Karpas-422 (cell line): ENCODE results near the gene CSRP1. TPM values are rescaled to one million over a fixed set of nuclear protein-coding genes. Genes with fewer than 3 reads are reported as not detected.

Experiments
- DNase-seq: peaks from one replicate; pipeline ENCODE4 v3.0.0-alpha.2; 2015
- H2AFZ ChIP-seq: fragments of 200-600 bp; sonication (generic); 2 replicates; pipeline ENCODE4 v1.6.1; 2014; ENCODE audit warnings: antibody characterized with exemption, low read length, mixed read lengths
- H3K27ac ChIP-seq: fragments of 200-600 bp; sonication (generic); 2 replicates; pipeline ENCODE4 v1.5.1; 2014; ENCODE audit warnings: mild to moderate bottlenecking, low read length, moderate library complexity
- H3K27me3 ChIP-seq: fragments of 200-600 bp; sonication (generic); 2 replicates; pipeline ENCODE4 v1.6.1; 2014; ENCODE audit warnings: low read length, mixed read lengths
- H3K36me3 ChIP-seq: fragments of 200-600 bp; sonication (generic); 2 replicates; pipeline ENCODE4 v1.6.1; 2014; ENCODE audit warnings: low read length, mixed read lengths; ENCODE audit not compliant: insufficient read depth
- H3K4me1 ChIP-seq: fragments of 200-600 bp; sonication (generic); 2 replicates; pipeline ENCODE4 v1.6.1; 2014; ENCODE audit warnings: mild to moderate bottlenecking, low read length, mixed read lengths
- H3K4me2 ChIP-seq: fragments of 200-600 bp; sonication (generic); 2 replicates; pipeline ENCODE4 v1.6.1; 2014; ENCODE audit warnings: low read length, low read depth, mild to moderate bottlenecking; ENCODE audit not compliant: poor library complexity, severe bottlenecking
- H3K4me3 ChIP-seq: fragments of 200-600 bp; sonication (generic); 2 replicates; pipeline ENCODE4 v1.5.1; 2014; ENCODE audit warnings: mild to moderate bottlenecking, antibody characterized with exemption, low read length, mixed read lengths
- H3K79me2 ChIP-seq: fragments of 200-600 bp; sonication (generic); 2 replicates; pipeline ENCODE4 v1.6.1; 2014; ENCODE audit warnings: mild to moderate bottlenecking, low read length, mixed read lengths
- H3K9ac ChIP-seq: fragments of 200-600 bp; sonication (generic); 2 replicates; pipeline ENCODE4 v1.6.0; 2014; ENCODE audit warnings: low read length
- H3K9me2 ChIP-seq: fragments of 200-600 bp; sonication (generic), shearing (Covaris generic); replicated peaks from 2 replicates; pipeline ENCODE4 v1.6.0; 2014; ENCODE audit warnings: mild to moderate bottlenecking, low read length, moderate library complexity; ENCODE audit not compliant: insufficient read depth
- H3K9me3 ChIP-seq: fragments of 300-700, 200-600 bp; sonication (generic); 2 replicates; pipeline ENCODE4 v1.6.1; 2014; ENCODE audit warnings: low read length, mixed read lengths
- H4K20me1 ChIP-seq: fragments of 200-600 bp; sonication (generic); 2 replicates; pipeline ENCODE4 v1.6.1; 2014; ENCODE audit warnings: mild to moderate bottlenecking, antibody characterized with exemption, low read length, low read depth; ENCODE audit not compliant: insufficient read depth
- total RNA-seq: library from RNA; depleted of rRNA; stranded (reverse); fragments of >200 nt; shearing (Covaris generic); gene quantifications from 2 replicates; pipeline ENCODE4 v1.2.3, GENCODE V29; 2014; ENCODE audit warnings: low replicate concordance

The CSRP1 gene
- total RNA-seq, 1 experiment from 2014 or later: 39.8 TPM

DNA sequence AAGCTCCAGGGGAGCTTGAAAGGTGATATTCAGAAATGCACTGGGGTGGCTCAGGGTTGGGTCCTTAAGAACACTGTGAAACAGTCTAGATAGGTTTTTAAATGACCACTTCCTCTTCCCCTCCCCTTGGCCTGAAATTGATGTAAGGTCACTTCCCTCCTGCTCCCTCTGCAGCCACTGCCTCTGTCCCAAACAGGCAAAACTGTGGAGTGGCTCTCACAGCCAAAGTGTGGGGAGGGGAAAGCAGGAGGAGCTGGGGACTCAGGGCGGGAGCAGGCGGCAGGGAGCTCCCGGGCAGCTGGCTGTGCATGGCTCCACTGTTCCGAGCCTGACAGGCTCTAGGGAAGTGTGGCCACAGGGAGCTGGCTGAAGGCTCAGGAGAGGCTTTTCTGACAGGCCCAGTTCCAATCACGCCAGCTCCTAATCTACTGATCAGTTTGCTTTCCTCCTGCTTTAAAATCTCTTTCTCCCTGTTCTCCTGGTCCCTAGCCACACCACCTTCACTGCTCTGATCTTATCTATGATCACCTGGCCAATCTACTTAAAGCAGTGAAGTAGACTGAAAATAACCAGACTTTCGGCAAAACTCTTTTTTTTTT is 5.1 kb upstream of the CSRP1 start:
- peak; percentile 64 for DNase-seq
- no peak overlapping the region for H3K4me3 ChIP-seq
- no peak overlapping the region for H2AFZ ChIP-seq

DNA sequence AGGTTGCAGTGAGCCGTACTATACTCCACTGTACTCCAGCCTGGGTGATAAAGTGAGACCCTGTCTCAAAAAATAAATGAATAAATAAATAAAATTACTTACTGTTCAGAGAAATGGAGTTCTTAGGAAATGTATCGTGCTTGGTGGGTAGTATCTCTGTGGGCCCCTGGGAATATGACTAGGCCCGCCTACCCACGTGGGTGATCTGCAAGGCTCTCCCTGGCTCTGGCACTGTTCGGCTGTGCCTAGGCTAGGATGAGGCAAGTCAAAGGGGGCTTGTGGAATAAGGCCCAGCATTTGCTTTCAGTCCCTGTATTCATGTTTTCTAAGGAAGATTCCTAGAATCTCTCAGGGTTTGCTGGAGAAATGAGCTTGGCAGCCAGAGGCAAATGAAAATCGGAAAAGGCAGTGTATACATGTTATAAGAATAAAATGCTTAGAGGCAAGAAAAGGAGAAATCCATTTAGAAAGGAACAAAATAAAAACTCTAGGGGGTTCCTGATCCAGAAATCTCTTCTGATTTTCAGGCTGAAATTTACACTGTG is 4.5 kb upstream of the CSRP1 start:
- Histone ChIP-seq H3K27me3 (no peaks in the 10 kb centered on the region), H3K4me3 (no peak overlapping the region), H3K27ac (no peak overlapping the region), H4K20me1 (no peaks in the 10 kb centered on the region), H3K9ac (peak overlapping the region; percentile 24; the same call in 1 of the 2 replicates), H2AFZ (no peak overlapping the region), H3K4me1 (peaks cover 51% of the 10 kb centered on the region), H3K36me3 (no peaks in the 10 kb centered on the region), H3K79me2 (peaks cover 1% of the 10 kb centered on the region), H3K9me3 (no peaks in the 10 kb centered on the region), H3K4me2 (peak overlapping the region; percentile 33), H3K9me2 (no peaks in the 10 kb centered on the region)
- peak; percentile 47 for DNase-seq

More for the DNA sequence above, 5.1 kb upstream of the CSRP1 start:
- Histone ChIP-seq H3K36me3 (no peaks in the 10 kb centered on the region), H3K79me2 (no peaks in the 10 kb centered on the region), H3K27ac (no peak overlapping the region), H3K4me1 (peaks cover 50% of the 10 kb centered on the region), H3K27me3 (no peaks in the 10 kb centered on the region), H4K20me1 (no peaks in the 10 kb centered on the region), H3K9me3 (no peaks in the 10 kb centered on the region), H3K9me2 (no peaks in the 10 kb centered on the region), H3K9ac (peak overlapping the region; percentile 24; the same call in 1 of the 2 replicates), H3K4me2 (peak overlapping the region; percentile 33)

DNA sequence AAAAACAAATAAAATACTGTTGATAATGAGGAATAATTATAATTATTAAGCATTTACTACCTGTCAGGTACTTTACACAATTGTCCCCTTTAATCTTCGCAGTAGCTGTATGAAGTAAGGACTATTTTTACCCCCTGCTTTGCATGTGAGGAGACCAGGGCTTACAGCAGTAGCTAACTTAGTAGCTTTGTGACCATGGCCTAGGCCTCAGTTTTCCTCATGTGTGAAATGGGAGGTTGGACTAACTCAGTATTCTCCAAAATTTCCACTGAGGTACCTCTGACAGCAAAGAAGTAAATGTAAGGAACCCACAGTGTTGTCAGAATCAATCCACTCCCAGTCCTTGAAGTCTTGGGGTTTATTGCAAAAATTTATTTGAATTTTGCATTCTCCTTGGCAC is 3.8 kb upstream of the CSRP1 start:
- peak; percentile 73 for DNase-seq
- Histone ChIP-seq H3K4me1 (peaks cover 58% of the 10 kb centered on the region), H3K9me2 (no peaks in the 10 kb centered on the region), H4K20me1 (no peaks in the 10 kb centered on the region; the same call in 1 of the 2 replicates), H3K27me3 (no peaks in the 10 kb centered on the region), H3K27ac (no peak overlapping the region), H3K4me2 (peak overlapping the region; percentile 33), H3K79me2 (peaks cover 9% of the 10 kb centered on the region), H3K9me3 (no peaks in the 10 kb centered on the region), H3K4me3 (no peak overlapping the region), H2AFZ (no peak overlapping the region), H3K9ac (no peak overlapping the region), H3K36me3 (no peaks in the 10 kb centered on the region)

DNA sequence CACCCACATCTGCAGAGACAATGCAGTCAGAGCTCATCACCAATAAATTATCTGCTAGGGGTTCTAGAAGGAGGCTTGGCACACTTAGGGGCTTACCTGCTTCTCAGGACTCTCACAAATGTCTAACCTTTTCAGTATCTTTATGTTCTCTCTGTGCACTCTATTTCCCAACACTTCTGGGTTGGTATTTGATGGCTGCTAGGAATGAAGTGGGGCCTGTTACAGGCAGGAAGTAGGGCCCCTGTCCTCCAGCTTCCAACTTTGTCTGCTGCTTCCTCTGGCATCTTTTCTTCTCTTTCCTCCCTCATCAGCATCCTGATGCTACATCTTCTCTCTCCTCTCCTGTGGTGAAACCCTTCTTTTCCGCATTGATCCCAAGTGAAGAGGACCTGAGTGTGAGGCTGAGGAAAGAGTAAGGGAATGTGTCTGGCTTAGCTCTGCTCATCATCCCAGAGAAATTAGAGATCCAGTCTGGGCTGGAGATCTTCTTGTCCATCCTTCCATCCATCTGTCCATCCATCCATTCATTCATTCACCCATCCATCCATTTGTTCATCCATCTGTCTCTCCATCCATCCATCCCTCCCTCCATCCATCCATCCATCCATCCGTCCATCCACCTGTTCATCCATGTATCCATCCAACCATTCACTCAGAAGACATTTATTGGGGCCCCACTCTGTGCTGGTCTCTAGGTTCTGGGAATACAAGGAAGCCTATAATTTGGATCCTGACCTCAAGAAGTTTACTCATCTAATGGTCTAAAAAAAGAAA is 2.9 kb upstream of the CSRP1 start:
- Histone ChIP-seq H3K9me2 (no peaks in the 10 kb centered on the region), H3K27me3 (no peaks in the 10 kb centered on the region), H3K79me2 (peaks cover 18% of the 10 kb centered on the region), H3K4me2 (peak overlapping the region; percentile 33), H3K27ac (no peak overlapping the region), H3K9me3 (no peaks in the 10 kb centered on the region), H3K4me3 (no peak overlapping the region), H3K4me1 (peaks cover 68% of the 10 kb centered on the region), H3K9ac (no peak overlapping the region), H4K20me1 (no peaks in the 10 kb centered on the region; the same call in 1 of the 2 replicates), H2AFZ (no peak overlapping the region), H3K36me3 (no peaks in the 10 kb centered on the region)
- DNase-seq: no peak

DNA sequence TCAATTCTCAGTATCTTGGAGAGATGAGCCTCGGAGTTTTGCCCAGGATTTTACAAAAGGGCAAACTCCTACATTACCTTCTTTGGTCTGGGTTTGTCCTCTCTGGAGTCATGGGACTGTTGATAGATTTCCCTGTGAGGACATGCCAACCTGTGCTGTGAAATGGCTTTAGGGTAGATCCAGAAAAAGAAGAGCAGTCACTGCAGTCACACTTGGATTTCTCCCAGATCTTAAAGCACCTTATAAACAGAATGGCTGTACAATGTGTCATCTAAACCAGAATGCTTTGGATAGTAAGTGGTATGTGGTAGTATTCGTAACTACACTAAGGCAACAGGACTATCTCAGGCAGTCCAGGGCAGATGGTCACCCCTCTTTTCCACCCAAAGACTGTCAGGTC is 1.9 kb upstream of the CSRP1 start:
- Histone ChIP-seq H3K4me3 (no peak overlapping the region), H3K9me3 (no peaks in the 10 kb centered on the region), H3K4me2 (no peak overlapping the region), H3K27ac (no peak overlapping the region), H3K79me2 (peaks cover 28% of the 10 kb centered on the region), H3K9me2 (no peaks in the 10 kb centered on the region), H4K20me1 (no peaks in the 10 kb centered on the region; the same call in 1 of the 2 replicates), H2AFZ (no peak overlapping the region), H3K27me3 (no peaks in the 10 kb centered on the region), H3K36me3 (no peaks in the 10 kb centered on the region), H3K4me1 (peaks cover 77% of the 10 kb centered on the region), H3K9ac (no peak overlapping the region)
- DNase-seq: no peak

DNA sequence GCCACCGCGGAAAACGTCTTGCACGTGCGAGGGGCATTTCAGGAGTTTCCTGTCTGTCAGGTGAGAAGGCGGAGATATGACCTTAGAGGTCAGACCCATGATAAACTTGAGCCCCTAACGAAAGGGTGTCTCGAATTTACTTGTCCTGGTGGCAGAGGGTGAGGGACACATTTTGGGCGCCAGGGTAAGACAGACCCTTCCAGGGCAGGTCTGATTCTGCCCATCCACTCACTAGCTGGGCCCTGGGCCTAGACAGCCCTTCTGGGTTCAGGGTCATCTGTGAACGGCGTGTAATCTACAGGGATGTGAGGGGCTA is 395 bp upstream of the CSRP1 start:
- Histone ChIP-seq H3K4me1 (peaks cover 75% of the 10 kb centered on the region), H3K27ac (peak overlapping the region; percentile 3; the same call in 1 of the 2 replicates), H3K9ac (peak overlapping the region; percentile 88), H3K36me3 (no peaks in the 10 kb centered on the region), H2AFZ (peak overlapping the region; percentile 94), H3K4me2 (peak overlapping the region; percentile 97), H3K79me2 (peaks cover 40% of the 10 kb centered on the region), H3K9me3 (no peaks in the 10 kb centered on the region), H3K27me3 (no peaks in the 10 kb centered on the region), H4K20me1 (no peaks in the 10 kb centered on the region; the same call in 1 of the 2 replicates), H3K9me2 (no peaks in the 10 kb centered on the region), H3K4me3 (peak overlapping the region; percentile 88)
- DNase-seq: no peak

DNA sequence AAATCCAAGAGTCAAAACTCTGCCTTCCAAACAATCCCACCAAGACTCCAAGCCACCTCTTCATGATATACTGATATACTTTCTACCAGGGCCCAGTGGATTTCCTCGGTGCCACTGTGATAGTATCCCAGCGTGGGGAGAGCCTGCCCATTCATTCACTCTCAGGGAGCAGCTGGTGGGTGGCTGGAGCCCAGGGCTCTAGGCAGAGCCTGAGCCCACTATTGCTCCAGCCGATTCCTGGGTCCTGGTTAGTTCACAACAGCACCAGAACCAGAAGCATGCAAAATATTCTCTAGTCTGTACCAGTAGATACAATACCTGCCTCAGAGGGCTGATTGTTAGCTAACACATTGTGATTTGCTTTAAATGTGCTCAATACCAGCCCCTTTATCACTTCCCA is 831 bp downstream of the CSRP1 start:
- Histone ChIP-seq H3K9ac (peak overlapping the region; percentile 88), H3K27ac (peak overlapping the region; percentile 69), H3K9me2 (no peaks in the 10 kb centered on the region), H3K4me1 (peaks cover 62% of the 10 kb centered on the region), H3K4me3 (peak overlapping the region; percentile 88), H4K20me1 (no peaks in the 10 kb centered on the region; the same call in 1 of the 2 replicates), H3K36me3 (no peaks in the 10 kb centered on the region), H3K9me3 (no peaks in the 10 kb centered on the region), H3K79me2 (peaks cover 49% of the 10 kb centered on the region), H2AFZ (no peak overlapping the region), H3K27me3 (no peaks in the 10 kb centered on the region), H3K4me2 (peak overlapping the region; percentile 97)
- DNase-seq: no peak

DNA sequence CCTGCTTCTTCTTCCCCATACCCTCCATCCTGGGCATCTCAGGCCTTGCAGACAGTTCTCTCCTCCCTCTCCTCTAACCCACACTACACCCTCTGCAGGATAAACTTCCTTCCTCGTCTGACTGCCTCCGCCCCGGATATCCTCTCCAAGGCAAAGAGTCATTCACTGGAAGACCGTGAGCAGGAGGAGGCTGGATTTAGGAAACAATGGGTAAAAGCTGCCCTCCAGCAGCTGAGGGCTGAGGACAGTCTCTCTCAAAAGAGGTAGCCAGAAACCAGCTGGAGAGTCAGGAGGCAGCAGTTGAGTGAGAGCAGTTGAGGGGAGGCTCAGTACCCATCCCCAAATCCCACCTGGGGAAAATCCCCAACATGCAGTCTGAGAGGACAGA is 1.4 kb downstream of the CSRP1 start:
- no peaks in the 10 kb centered on the region for H3K36me3 ChIP-seq
- H2AFZ ChIP-seq: no peak overlapping the region
- H3K9me2 ChIP-seq: no peaks in the 10 kb centered on the region
- H3K9ac ChIP-seq: peak overlapping the region; percentile 88
- no peaks in the 10 kb centered on the region; the same call in 1 of the 2 replicates for H4K20me1 ChIP-seq
- H3K27me3 ChIP-seq: no peaks in the 10 kb centered on the region
- H3K4me2 ChIP-seq: peak overlapping the region; percentile 97
- peaks cover 56% of the 10 kb centered on the region for H3K4me1 ChIP-seq
- H3K9me3 ChIP-seq: no peaks in the 10 kb centered on the region
- H3K27ac ChIP-seq: peak overlapping the region; percentile 69
- peaks cover 54% of the 10 kb centered on the region for H3K79me2 ChIP-seq
- DNase-seq: no peak
- H3K4me3 ChIP-seq: peak overlapping the region; percentile 88
